Head of caudate nucleus (tissue), 42 donors: Measurements from ENCODE around the gene NR1I3.
"Not testable (repeated sequence)": the region's sequence is repeated elsewhere in the genome, so short reads cannot be mapped to it uniquely, and the experiment has no call there.

Experiments
- DNase-seq, 42 donors: peaks; one replicate each; pipeline versions ENCODE4 v3.0.0 to v3.0.0-alpha.2; 2020 to 2021; ENCODE audit warnings: mixed read lengths in 7 of 42
- intact Hi-C: fragments of 100-400 bp; cut with DNase I; formaldehyde crosslinking; loops from one replicate; pipeline ENCODE4 v1.15.0; 2022

NR1I3 gene, protein sequence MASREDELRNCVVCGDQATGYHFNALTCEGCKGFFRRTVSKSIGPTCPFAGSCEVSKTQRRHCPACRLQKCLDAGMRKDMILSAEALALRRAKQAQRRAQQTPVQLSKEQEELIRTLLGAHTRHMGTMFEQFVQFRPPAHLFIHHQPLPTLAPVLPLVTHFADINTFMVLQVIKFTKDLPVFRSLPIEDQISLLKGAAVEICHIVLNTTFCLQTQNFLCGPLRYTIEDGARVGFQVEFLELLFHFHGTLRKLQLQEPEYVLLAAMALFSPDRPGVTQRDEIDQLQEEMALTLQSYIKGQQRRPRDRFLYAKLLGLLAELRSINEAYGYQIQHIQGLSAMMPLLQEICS

DNA sequence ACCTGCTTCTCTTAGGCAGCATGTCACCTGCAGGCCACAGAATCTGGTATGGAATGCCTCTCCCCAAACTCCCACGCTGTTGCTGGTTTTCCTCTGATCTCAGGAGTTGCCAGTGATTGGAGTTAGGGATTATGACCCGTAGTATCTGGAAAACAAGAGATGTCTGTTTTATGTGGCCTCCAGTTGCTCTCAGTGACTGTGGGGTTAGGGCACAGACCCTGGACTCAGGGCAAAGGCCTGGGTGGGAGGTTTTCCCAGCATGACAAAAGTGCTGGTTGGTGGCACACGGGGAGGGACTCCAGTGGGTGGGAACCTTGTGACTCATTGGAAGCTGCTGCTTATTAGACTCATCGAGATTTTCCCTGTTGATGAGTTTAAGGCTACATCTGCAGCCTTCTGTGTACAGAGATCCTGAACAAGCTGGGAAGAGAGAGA lies at the start of gene NR1I3:
Gene NR1I3 (minus strand): TSS at position 165 of the 435 bp plus-strand sequence. CDS start 1,638 bp downstream, outside the sequence.
- intact Hi-C loops = no loop called here
- peak in 35 of 42 donors; percentile 36 to 85 (median 61) for DNase-seq

DNA sequence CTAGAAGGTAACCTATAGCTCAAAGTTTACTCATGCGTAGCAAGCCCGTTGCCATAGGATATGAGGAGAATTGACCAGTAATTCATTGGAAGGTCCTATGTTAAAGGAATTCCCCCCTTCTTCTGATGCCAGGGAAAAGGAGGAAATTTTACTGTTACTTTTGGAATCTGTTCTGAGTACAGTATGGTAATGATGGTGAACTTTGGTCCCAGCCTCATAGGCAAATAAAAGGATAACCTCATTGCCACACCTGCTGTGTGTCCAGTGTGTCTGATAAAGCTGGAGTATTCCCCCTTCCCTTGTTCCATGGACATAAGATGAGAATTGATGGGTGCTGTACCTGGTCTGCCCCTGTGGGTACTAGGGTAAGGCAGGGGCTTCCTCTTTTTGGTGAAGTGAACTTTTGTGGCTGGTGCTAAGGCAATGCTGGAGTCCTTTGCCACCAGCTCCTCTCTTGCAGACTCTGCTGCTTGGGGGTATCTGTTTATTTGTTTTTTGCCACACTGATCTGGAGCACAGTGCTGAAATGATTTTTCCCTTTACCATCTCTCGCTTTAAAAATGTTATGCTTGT lies 49.6 kb upstream of the NR1I3 start:
- no peak for DNase-seq

DNA sequence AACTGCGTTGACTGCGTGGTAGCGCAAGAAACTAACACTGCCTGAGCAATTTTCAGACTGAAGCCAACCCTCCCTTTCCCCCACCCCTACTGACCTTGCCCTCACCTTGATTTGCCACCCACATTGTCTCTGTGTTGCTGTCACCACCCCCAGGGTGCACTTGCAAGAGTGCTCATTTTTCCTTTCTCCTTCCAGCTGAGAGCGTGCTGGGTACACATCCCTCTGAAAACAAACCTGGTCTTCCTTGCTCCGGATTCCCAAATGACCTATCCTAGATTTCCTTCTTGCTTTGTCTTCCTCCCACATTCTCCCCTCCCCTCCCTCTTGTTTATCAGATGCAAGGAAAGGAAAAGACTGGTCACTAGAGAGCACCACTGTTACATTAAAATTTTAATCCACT lies 47.5 kb upstream of the NR1I3 start:
- DNase-seq = peak in 28 of 42 donors; percentile 11 to 74 (median 42)
- intact Hi-C loops = no loop called here

More for the DNA sequence above, 49.6 kb upstream of the NR1I3 start:
- intact Hi-C loops = no loop called here

DNA sequence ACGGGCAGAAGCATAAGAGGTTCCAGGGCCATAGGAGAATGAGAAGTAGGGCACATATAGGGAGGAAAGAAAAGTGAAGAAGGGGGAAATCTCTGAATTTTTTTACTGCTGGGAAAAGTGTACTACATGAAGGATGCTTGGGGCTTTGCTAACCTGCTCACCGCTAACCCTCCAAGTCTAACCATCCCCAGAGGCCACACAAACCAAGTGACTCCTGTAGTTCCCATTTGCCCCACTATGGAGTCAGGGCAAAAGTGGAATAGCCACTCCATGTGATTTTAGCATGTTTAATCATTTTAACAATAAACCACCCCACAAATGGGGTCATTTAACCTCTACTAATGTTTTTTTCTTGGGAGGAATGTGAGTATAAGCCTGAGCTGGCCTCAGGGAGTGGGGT lies 47.1 kb upstream of the NR1I3 start:
- DNase-seq = no peak
- intact Hi-C loops = no loop called here

DNA sequence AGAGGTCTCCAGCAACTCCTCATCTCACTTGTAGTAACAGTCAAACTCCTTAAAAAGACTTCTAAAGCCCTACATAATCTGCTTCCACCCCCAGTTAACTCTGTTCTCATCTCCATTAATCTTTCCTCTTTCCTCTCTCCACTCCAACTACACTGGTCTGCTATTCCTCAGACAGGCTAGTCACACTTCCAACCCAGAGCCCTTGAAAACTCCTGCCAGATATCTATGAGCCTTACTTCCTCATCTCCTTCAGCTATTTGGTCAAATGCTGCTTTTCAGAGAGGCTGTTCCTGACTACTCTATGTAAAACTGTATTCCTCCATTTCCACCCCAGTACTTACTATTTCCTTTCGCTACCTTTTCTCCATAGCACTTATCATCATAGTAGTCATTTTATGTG lies 45.0 kb upstream of the NR1I3 start:
- no peak for DNase-seq
- intact Hi-C loops = no loop called here

DNA sequence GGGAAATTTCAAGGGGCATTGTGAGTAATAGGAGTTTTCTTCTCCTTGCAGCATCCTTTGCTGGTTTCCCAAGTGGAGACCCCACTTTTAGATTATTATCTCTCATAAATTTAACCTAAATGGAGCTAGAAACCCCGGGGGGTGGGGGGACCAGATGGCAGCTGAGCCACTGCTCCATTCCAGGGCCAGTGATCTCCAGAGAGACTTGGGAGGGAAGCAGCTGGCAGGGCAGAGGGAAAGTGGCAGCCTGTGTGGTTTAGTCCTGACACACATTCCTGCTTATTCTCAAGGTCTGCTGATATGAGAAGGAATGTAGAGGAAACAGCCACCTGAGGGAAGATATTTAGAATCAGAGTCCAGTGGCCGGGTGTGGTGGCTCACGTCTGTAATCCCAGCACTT lies 36.9 kb upstream of the NR1I3 start:
- intact Hi-C loops = no loop called here
- no peak for DNase-seq

DNA sequence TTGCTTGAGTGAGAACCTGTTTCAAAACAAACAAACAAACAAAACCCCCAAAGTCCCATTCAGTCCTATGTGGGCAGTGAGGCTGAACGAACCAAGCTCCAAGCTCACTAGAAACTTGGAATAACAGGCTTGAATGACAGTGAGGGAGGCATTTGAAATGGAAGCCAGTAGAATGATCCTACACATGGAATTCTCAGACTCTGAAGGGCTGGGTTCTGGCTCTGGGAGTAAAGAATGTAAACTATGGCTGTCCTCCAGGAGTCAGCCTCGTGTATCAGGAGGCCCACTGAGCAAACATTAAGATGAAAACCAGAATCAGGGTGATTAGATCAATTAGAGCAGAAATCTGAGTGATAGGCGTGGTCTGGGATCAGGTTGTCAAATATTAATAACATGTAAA lies 35.4 kb upstream of the NR1I3 start:
- no peak for DNase-seq
- intact Hi-C loops = no loop called here

DNA sequence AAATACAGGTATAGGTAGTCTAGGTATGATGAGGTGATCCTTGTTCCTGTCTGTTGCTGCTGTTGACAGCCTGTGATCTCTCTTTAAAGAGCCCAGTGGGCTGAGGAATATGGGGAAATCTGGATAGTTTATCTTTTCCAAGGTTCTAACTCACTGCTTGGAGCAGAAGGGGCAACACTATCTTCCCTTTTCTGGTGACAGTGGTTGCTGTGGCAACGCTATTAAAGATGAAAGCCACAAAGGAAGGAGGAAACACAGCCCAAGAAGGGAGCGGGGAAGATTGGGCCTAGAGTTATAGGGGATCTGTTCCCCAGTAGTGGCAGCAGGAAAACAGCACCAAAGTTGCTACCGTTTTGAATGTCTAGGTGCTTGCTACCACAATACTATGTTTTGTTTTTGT lies 29.3 kb upstream of the NR1I3 start:
- intact Hi-C loops = no loop called here
- peak in 2 of 42 donors; percentile 9 to 39 for DNase-seq

DNA sequence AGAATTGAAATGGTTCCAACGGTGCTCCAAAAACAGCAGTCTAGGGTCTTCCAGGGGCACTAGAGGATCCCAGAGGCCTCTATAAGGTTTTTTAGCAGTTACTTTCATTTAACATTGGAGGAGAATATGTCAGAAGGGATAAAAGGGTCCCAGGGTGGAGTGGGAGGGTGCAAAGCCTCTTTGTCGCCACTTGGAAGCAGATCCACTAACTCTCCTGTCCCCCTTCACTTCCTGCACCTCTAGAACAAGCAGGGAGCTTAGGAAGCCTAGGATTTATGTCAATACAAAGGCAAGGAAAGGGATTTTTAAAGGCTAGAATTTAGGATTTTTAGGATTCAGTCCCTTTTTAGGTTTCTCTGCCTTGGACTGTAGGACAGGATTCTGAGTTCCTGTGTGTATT lies 28.8 kb upstream of the NR1I3 start:
- no peak for DNase-seq
- intact Hi-C loops = no loop called here

DNA sequence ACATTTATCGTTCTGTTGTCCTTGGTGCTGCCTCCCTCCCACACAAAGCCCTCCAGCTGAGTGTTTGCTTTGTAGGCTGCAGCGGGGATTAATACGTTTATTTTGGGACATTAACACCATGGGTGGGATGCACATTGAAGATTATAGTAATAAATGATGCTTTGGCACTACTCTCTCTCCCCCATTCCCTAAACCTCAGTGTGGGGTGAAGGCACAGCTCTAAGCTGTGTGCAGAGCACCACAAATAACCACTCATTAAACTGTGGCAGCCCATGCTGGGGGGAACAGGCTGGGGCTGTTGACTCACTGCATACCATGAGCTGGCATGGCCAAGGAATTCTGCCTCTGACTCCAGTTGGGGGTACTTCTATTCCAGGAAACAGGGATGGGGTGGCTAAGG lies 28.2 kb upstream of the NR1I3 start:
- no peak for DNase-seq
- intact Hi-C loops = no loop called here

DNA sequence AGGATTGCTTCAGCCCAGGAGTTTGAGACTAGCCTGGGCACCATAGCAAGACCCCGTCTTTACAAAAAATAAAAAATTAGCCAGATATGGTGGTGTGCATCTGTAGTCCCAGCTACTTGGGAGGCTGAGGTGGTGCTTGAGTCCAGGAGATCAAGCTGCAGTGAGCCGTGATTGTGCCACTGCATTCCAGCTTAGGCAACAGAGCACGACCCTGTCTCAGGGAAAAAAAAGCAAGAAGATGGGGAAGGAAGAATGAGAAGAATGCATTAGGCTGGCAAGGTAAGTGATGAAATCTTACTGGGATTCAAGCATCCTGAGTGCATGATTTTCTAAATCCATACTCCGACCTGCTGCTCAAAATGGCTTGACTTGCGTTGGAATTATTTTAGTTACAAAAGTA lies 27.3 kb upstream of the NR1I3 start:
- DNase-seq = no peak
- intact Hi-C loops = no loop called here

DNA sequence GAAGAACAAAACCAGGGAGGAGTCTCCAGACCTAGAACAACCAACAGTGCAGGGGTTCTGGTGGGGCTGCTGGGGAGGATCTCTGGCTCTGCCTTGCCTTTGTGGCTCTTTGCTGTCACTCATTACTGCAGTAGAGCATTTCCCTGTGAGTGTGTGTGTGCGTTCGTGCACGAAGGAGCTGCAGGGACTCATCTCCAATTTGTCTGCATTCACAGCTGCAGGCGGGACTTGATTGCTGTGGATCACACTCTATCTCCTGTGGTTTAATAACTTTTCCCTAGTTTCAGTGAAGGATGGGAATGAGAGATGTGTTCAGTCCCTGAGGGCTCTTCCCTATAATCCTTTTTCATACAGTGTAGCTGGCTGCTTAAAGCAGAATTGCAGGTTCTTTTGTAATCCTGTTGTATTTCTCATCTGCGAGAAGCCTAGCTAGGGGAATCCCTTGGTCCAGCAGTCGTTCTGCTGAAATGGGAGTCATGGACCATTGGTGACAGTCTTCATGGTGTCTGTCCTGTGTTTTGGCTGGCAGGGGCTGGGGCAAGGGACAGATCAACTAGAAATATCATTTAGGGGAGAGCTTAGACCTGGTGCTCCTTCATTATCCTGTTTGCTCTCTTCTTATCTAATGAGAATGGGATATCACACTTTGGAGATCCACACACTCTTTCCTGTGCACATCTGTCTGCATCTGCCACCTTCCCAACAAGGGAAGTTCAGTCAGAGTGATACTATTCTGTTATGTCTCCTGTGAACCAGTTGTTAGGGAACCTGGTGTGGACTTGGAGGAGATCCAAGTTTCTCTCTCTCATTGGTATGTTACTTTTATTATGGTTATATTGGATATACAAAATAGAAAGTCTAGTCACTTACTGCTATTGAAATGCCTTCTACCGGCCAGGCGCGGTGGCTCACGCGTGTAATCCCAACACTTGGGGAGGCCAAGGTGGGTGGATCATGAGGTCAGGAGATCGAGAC lies 23.5 kb upstream of the NR1I3 start:
- intact Hi-C loops = no loop called here
- peak in 38 of 42 donors; percentile 8 to 80 (median 48) for DNase-seq

DNA sequence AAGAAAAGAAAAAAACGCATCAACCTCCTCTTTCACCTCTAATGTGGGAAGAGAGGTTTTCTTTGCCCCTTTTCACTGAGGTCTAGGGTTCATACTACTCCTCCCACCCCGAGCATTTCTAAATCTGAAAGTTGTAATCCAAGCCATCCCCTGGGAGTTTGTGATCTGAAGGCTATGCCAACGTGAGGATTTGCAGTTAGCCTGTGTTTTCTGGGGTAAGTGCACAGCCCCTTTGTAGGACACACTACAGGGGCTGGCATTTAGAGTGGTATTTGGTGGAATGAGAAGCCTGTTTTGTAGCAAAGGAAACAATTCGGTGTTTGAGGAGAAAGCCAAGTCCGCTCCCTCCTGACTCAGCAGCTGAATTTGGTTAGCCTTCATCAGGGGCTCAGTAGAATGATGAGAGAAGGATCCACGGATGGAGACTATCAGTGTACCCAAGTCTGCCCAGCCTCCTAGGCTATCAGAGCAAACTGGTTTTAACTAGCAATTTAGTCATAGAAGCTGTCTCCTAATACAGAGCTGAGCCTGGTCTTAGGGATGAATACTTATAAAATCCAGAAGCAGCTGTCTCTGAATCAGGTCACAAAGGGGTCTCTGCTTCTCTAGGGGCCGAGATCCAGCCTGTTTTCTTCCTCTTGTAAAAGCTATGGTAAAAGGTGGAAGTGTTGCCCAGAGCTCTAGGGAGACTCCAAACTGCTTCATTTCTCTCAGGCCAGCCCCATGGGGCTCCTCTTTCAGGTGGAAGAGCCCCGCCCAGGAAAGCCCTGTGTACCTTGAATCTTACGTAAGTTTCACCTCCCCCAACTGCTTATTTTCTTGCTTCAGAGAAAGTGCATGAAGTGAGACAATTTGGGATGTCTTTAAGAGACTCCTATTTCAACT lies 22.6 kb upstream of the NR1I3 start:
- peak in 11 of 42 donors; percentile 14 to 55 (median 32) for DNase-seq
- intact Hi-C loops = no loop called here

DNA sequence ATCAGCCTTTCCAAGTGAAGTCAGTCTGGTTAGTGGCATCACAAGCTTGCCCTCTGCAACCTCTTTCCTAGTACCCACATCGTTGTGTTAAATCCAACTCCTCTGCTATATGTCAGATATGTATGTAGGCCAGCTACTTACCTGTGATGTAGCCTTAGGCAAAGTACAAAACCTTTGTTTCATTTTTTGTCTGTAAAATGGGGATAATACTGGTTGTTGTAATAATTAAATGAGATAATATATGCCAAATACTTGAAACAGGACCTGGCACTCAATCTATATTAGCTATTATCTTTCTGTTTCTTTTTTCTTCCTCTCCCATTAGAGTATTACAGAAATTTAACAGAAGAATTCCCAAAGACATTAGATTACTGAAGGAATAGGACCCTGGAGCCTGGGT lies 21.8 kb upstream of the NR1I3 start:
- intact Hi-C loops = no loop called here
- no peak for DNase-seq

DNA sequence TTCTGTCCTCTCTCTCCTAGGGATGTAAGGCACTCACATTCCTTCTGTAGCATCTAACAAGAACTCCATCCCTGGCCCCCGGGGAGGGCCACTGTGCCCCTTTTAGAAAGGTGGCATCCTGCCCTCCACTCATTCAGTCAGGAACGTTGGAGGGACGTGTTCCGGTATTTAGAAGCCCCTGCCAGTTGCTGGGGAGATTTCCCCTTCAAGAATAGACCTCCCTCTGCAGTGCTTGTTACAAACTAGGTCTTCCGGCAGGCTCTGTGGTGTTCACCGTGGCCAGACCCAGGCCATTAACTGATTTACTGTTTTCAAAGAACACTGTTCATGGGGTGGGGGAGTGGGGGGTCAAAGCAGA lies 21.3 kb upstream of the NR1I3 start:
- intact Hi-C loops = no loop called here
- DNase-seq = peak in 1 of 42 donors; percentile 32

DNA sequence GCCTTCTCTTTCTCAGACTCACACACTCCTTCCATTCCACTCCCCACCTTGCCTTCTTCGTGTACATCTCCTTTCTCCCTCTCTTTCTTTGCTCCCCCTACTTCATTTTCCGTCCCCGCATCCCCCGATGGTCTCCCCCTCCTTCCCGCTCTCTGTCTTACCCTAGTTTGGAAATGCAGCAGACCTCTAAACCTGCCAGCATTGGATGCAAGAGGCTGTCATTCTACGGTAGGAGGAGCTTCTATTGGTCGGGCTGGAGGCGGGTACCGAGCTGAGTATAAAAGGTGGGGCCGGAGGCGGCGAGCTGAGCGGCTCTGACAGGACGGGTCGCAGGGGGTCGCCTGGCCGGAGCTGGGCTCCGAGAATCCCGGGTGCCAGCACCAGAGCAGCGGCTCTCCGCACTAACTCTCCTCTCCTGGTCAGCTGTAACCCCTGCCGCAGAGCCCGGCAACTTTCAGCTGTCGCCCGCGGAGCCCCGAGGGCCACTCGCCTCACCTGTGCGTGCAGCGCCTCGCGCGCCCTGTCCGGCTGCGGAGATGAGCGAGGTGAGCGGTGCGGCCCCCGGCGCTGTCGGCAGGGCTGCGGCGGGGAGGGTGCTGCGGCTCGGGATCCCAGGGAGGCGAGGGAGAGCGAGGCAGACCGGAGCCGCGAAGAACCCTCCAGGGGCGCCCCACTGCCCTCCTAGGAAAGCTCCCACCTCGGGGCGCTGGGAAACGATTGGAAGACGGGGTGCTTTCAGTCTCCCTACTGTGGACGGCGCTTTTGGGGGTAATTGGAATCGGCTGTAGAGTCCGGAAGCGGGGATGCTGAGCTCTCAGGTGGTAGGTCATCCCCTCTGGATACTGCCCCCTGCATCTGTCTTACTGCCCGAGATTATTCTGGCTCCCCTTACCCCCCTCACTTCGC lies 20.7 kb upstream of the NR1I3 start, which contains the start of gene PCP4L1:
Gene PCP4L1 (plus strand): TSS at position 307 of the 906 bp plus-strand sequence. CDS start 230 bp downstream, at position 537.
- peak; percentile 63 to 95 (median 86) for DNase-seq
- intact Hi-C loops = no loop called here

DNA sequence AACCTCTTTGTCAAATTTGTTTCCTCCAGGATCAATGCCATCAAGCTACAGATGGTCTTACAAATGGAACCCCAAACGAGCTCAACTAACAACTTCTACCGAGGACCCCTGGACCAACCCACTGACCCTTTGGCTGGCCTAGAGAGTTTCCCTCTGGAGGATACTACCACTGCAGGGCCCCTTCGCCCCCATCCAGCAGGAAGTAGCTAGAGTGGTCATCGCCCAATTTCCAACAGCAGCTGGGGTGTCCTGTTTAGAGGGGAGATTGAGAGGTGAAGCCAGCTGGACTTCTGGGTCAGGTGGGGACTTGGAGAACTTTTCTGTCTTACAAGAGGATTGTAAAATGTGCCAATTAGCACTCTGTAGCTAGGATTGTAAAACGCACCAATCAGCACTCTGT lies 19.1 kb upstream of the NR1I3 start:
- intact Hi-C loops, DNase-seq: not testable (repeated sequence)
